Heart left ventricle (tissue), 16 donors: ENCODE data around the gene CDC42EP5. TPM values are rescaled to one million over a fixed set of nuclear protein-coding genes. Genes with fewer than 3 reads are reported as not detected.

ENCODE experiments used
- ATAC-seq, 4 donors: fragments of 200-7000 bp; cut with Tn5 transposase; one replicate each; pipeline ENCODE4 v1.9.1; 2020 to 2022; ENCODE audit warnings: moderate library complexity in 4 of 4, mild to moderate bottlenecking in 3 of 4, moderate number of reproducible peaks in 1 of 4
- DNase-seq, 5 donors: peaks; one replicate each; pipeline ENCODE4 v3.0.0-alpha.2; 2020
- H3K27ac ChIP-seq, 12 donors: fragments of 200-600 bp; sonication (generic) in 4 of 12; one replicate each; pipeline versions ENCODE4 v1.5.0 to v1.8.0; 2016 to 2022; ENCODE audit warnings: mild to moderate bottlenecking in 2 of 12
- H3K27me3 ChIP-seq, 9 donors: fragments of 200-600 bp; sonication (generic) in 2 of 9; one replicate each; pipeline versions ENCODE4 v1.5.1 to v1.8.0; 2016 to 2022; ENCODE audit warnings: mild to moderate bottlenecking in 3 of 9
- H3K36me3 ChIP-seq, 9 donors: fragments of 200-600 bp; sonication (generic) in 2 of 9; one replicate each; pipeline versions ENCODE4 v1.5.0 to v1.8.0; 2018 to 2022; ENCODE audit warnings: mild to moderate bottlenecking in 2 of 9
- H3K4me1 ChIP-seq, 12 donors: fragments of 200-600 bp; sonication (generic) in 4 of 12; one replicate each; pipeline versions ENCODE4 v1.5.0 to v1.8.0; 2016 to 2022; ENCODE audit warnings: mild to moderate bottlenecking in 3 of 12
- H3K4me3 ChIP-seq, 12 donors: fragments of 200-600 bp; sonication (generic) in 4 of 12; one replicate each; pipeline versions ENCODE4 v1.5.0 to v1.8.0; 2017 to 2022; ENCODE audit warnings: mild to moderate bottlenecking in 9 of 12, moderate library complexity in 4 of 12
- H3K9me3 ChIP-seq, 12 donors: fragments of 200-600 bp; sonication (generic) in 4 of 12; one replicate each; pipeline versions ENCODE4 v1.5.0 to v1.8.0; 2016 to 2022; ENCODE audit warnings: mild to moderate bottlenecking in 1 of 12
- POLR2A ChIP-seq, 2 donors: fragments of 450-650 bp; IDR thresholded peaks; one replicate each; pipeline ENCODE4 v1.6.1; 2017; ENCODE audit warnings: antibody characterized with exemption in 2 of 2, mild to moderate bottlenecking in 2 of 2, moderate library complexity in 2 of 2
- WGBS, 4 donors: extraction: QIAGEN DNeasy Blood & Tissue Kit in 2 of 4; methylation state at CpG; one replicate each; pipeline versions ENCODE4 v1.1.5 to v1.1.7; 2013 to 2018; 5-methylcytosine and 5-hydroxymethylcytosine counted together
- intact Hi-C, 10 donors: fragments of 100-400 bp; cut with DNase I; formaldehyde crosslinking; loops; one replicate each; pipeline versions ENCODE4 v1.11.1 to v1.14.2; 2022
- polyA plus RNA-seq, 2 donors: library from polyadenylated mRNA; stranded (reverse); fragments of 200-250 nt; gene quantifications; one replicate each; pipeline ENCODE4 v1.2.3, GENCODE V29; 2013
- total RNA-seq, 9 donors: library from RNA; depleted of rRNA in 2 of 9; stranded (reverse); fragments of >200 nt in 2 of 9; fragmentation: NEBNext Ultra II Directional in 3 of 9; extraction: Animal tissue kit (Norgen Biotek cat#: 25700) in 3 of 9; gene quantifications; one replicate each; pipeline versions ENCODE4 v1.1.0 to v1.2.4, GENCODE V29; 2016 to 2023
- TF ChIP-seq, protein P1 (sequence below), 12 donors: fragments of 200-600 bp; sonication (generic) in 4 of 12; IDR thresholded peaks; one replicate each; pipeline versions ENCODE4 v1.5.0 to v1.8.0; 2018 to 2022; ENCODE audit warnings: antibody characterized with exemption in 12 of 12, mild to moderate bottlenecking in 5 of 12
- donor health status: ischemic (EF 13 %, LVEDD 7.1; RV severe dilation, severe dysfunction).
- donor health status: healthy with polysubstance abuse.
- donor health status: DM: no; HTN: yes; CAD: no.
- donor health status: DM: no; HTN: no; CAD: no.
- donor health status: ischemic (EF 25% LVEDD 6.9; RV normal size, moderate dysfunction).
- donor health status: ischemic (EF 25% LVEDD 5.7; RV mildly dilated, moderate dysfunction).
- donor health status: healthy.
- donor health status: DM: yes; HTN: yes; CAD: no.
- donor health status: ischemic (EF 35%, LVEDD 5.7; RV mildly dilated, moderate dysfunction).
- donor health status: nonischemic (EF 11% LVEDD 7.7; RV severe dilation, severe dysfunction).
- donor health status: DM: yes; HTN: yes; CAD: no.
- donor health status: PGD.
- donor health status: ischemic (EF 29% LVEDD 5.4; RV normal size, mild dysfunction).
- donor health status: nonischemic (EF 23%, LVEDD 6.1; RV moderate dilation, normal function).

CDC42EP5 gene
- total and polyA plus RNA-seq, 11 donors = 5.6 to 16.3 (median 9.7) TPM

DNA sequence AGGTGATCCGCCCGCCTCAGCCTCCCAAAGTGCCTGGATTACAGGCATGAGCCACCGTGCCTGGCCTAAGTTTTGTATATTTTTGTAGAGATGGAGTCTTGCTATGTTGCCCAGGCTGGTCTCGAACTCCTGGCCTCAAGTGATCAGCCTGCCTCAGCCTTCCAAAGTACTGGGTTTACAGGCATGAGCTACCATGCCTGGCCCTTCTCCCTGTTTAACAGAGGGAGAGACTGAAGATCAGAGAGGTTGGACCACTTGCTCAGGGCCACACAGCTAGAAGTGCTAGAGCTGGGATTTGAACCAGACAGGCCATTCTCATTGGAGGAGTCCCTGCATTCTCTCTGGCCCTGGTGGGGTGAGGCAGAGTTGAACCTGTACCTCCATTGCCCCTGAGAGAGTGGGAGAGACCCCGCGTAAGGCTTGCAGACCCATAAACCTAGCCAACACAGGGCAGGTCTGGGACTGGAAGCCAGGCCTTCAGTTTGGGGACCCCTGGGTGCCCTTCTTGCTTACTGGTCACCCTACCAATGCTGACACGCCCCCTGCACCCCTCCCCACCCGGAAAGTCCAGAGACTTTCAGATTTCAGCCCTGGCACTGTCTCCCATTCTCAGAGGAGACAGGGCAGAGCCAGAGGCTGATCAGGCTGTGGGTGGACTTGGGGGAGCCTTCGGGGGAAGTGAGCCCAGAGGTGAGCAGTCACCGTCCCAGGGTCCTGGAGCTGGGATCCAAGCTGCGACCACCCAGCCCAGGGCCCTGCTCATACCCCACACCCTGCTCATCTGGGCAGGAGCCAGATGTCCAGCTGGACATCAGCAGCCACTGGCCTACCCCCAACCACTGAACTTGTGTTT lies 44.5 kb downstream of the CDC42EP5 start:
- ATAC-seq (no peak), DNase-seq (no peak)
- Histone ChIP-seq H3K27ac (no peak overlapping the region), H3K36me3 (no peaks in the 10 kb centered on the region), H3K9me3 (no peaks in the 10 kb centered on the region), H3K27me3 (peaks cover 6 to 67% (median 19%) of the 10 kb centered on the region in 9 donors), H3K4me1 (peaks cover 0 to 20% (median 14%) of the 10 kb centered on the region in 12 donors), H3K4me3 (no peak overlapping the region)
- intact Hi-C loops = no loop called here
- WGBS, 4 donors = 68 to 79% (median 76%) methylated on average over 8 to 11 of the region's 11 CpGs
- TF ChIP-seq, protein P1, sequence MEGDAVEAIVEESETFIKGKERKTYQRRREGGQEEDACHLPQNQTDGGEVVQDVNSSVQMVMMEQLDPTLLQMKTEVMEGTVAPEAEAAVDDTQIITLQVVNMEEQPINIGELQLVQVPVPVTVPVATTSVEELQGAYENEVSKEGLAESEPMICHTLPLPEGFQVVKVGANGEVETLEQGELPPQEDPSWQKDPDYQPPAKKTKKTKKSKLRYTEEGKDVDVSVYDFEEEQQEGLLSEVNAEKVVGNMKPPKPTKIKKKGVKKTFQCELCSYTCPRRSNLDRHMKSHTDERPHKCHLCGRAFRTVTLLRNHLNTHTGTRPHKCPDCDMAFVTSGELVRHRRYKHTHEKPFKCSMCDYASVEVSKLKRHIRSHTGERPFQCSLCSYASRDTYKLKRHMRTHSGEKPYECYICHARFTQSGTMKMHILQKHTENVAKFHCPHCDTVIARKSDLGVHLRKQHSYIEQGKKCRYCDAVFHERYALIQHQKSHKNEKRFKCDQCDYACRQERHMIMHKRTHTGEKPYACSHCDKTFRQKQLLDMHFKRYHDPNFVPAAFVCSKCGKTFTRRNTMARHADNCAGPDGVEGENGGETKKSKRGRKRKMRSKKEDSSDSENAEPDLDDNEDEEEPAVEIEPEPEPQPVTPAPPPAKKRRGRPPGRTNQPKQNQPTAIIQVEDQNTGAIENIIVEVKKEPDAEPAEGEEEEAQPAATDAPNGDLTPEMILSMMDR (IDR thresholded peaks at IDR 0.05) = no peak
- no peak for TF ChIP-seq POLR2A (IDR thresholded peaks at IDR 0.05)

DNA sequence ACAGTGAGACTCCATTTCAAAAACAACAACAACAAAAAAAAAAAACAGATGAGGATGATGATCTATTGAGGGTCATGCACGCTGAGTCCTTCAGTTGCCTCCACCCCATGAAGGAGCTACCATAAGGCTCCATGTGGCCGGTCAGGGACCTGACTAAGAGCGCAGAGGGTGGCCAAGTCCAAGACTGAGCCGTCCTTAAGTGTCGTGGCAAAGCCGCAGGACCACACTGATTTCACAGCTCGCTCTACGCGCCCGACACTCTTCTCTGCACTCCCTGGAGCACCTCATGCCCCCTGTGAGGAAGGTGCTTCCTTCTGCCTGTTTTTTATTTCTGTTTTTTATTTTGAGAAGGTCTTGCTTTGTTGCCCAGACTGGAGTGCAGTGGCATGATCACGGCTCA lies 45.5 kb downstream of the CDC42EP5 start:
- peaks cover 6 to 75% (median 19%) of the 10 kb centered on the region in 9 donors for H3K27me3 ChIP-seq
- 83 to 87% (median 85%) methylated on average over 11 of the region's 11 CpGs for WGBS, 4 donors
- H3K27ac ChIP-seq = no peak overlapping the region
- DNase-seq (no peak), ATAC-seq (no peak)
- H3K4me1 ChIP-seq = peaks cover 0 to 20% (median 14%) of the 10 kb centered on the region in 12 donors
- intact Hi-C loops = no loop called here
- no peak overlapping the region for H3K4me3 ChIP-seq
- TF ChIP-seq POLR2A (IDR thresholded peaks at IDR 0.05) = no peak
- TF ChIP-seq, protein P1 (IDR thresholded peaks at IDR 0.05) = no peak
- no peaks in the 10 kb centered on the region for H3K36me3 ChIP-seq
- no peaks in the 10 kb centered on the region for H3K9me3 ChIP-seq

DNA sequence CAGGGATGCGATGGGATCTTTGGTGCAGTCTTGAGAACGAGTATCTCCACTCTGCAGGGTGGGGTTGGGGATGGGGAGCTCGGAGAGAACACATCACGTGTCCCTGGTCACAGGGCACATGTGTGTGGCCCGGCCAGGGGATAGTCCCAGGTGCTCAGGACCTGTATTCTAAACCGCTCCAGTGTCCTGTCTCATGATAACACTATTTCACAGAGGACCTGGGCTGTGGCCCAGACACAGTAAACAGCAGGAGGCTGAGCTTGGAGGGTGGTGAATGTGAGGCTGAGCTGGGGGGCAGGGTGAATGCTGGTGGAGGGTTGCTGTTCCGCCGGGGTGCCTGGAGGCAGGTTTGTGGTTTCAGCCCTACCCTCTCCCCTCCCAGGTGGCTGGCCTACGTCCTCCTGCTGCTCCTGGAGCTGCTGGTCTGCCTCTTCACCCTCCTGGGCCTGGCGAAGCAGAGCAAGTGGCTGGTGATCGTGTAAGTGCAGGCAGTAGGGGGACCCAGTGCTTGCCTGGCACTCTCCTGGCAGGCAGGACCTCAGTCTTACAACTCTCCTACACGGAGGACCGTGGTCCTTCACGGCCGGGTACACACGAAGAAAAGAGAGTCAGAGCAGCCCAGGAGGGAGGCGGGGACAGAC lies 46.7 kb downstream of the CDC42EP5 start:
- Histone ChIP-seq H3K27ac (no peak overlapping the region), H3K36me3 (no peaks in the 10 kb centered on the region), H3K9me3 (no peaks in the 10 kb centered on the region), H3K4me1 (peaks cover 0 to 16% (median 12%) of the 10 kb centered on the region in 12 donors), H3K27me3 (peaks cover 7 to 74% (median 26%) of the 10 kb centered on the region in 9 donors), H3K4me3 (no peak overlapping the region)
- ATAC-seq (no peak), DNase-seq (no peak)
- TF ChIP-seq POLR2A (IDR thresholded peaks at IDR 0.05) = no peak
- TF ChIP-seq, protein P1 (IDR thresholded peaks at IDR 0.05) = no peak
- WGBS, 4 donors = 67 to 71% (median 69%) methylated on average over 11 to 17 of the region's 17 CpGs
- intact Hi-C loops = no loop called here

DNA sequence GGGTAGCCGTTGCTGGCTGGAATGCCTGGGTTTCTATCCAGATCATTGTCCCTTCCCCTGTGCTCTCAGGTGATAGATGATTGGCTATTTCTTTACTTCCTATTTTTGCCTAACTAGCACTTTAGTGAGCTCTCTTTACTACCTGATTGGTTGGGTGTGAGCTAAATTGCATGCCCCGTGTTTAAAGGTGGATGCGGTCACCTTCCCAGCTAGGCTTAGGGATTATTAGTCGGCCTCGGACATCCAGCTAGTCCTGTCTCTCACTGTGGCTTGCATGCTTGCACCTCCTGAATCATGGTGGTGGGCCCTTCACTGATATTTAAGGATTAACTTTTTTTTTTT lies 47.7 kb downstream of the CDC42EP5 start:
- Histone ChIP-seq H3K4me3 (no peak overlapping the region), H3K9me3 (no peaks in the 10 kb centered on the region), H3K4me1 (peaks cover 0 to 17% (median 6%) of the 10 kb centered on the region in 12 donors), H3K27me3 (peaks cover 13 to 74% (median 27%) of the 10 kb centered on the region in 9 donors), H3K36me3 (no peaks in the 10 kb centered on the region), H3K27ac (no peak overlapping the region)
- 71 to 86% (median 79%) methylated on average over 5 of the region's 5 CpGs for WGBS, 4 donors
- TF ChIP-seq, protein P1 (IDR thresholded peaks at IDR 0.05) = no peak
- no peak for TF ChIP-seq POLR2A (IDR thresholded peaks at IDR 0.05)
- ATAC-seq = no peak
- intact Hi-C loops = no loop called here
- no peak for DNase-seq
